ENCODE results near the gene DDX17.

DNA sequence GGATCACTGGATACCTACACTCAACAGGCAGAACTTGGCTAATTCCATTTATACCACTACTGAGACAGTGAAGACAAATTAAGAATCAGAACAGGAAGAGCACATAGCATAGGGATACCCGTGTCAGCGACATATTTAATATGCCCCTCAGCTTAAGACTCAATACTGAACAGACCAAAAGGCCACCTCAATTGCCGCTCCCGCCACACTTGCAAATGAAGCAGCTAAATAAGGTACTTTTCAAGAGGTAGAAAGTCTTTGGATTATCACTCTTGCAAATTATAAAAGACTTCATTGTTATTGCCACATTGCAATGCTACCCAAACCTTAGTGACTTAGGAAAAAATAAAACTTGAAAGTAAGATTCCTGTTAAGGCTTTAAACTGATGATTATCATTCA, 3.1 kb downstream of the DDX17 start:
- TF ChIP-seq CTCF (IDR thresholded peaks at IDR 0.05 in 2 of 3, conservative IDR thresholded peaks at IDR 0.05 in 1 of 3; ENCODE audit: insufficient read depth in 2 of 3, low read depth in 1 of 3, low read length in 3 of 3) (no peak), MXI1 (IDR thresholded peaks at IDR 0.05; ENCODE audit: low read depth, low read length) (no peak), MTF1 (CRISPR knock-in tag; IDR thresholded peaks at IDR 0.05; ENCODE audit: borderline replicate concordance) (no peak), SUPT5H (IDR thresholded peaks at IDR 0.05) (no peak), ZNF274 (IDR thresholded peaks at IDR 0.05; ENCODE audit: borderline replicate concordance, low read depth, low read length) (no peak)
